Ishikawa (cell line): ENCODE data around the gene CST7.

Experiments
- CEBPB ChIP-seq: IDR thresholded peaks from 2 replicates; pipeline ENCODE4 v1.6.1; 2012
- CREB1 ChIP-seq: IDR thresholded peaks from 2 replicates; pipeline ENCODE4 v1.6.1; 2012; ENCODE audit warnings: low read depth
- EP300 ChIP-seq: IDR thresholded peaks from 2 replicates; pipeline ENCODE4 v1.6.1; 2012; ENCODE audit warnings: borderline replicate concordance
- FOXM1 ChIP-seq: IDR thresholded peaks from 2 replicates; pipeline ENCODE4 v1.6.1; 2012; ENCODE audit warnings: low read depth, borderline replicate concordance
- NFIC ChIP-seq: IDR thresholded peaks from 2 replicates; pipeline ENCODE4 v1.6.1; 2012
- RAD21 ChIP-seq: IDR thresholded peaks from 2 replicates; pipeline ENCODE4 v1.6.1; 2012; ENCODE audit warnings: low read depth
- TAF1 ChIP-seq: IDR thresholded peaks from 2 replicates; pipeline ENCODE4 v1.6.1; 2012; ENCODE audit warnings: low read depth, mild to moderate bottlenecking
- TCF12 ChIP-seq: IDR thresholded peaks from 2 replicates; pipeline ENCODE4 v1.6.1; 2012; ENCODE audit warnings: low read depth
- USF1 ChIP-seq: IDR thresholded peaks from 2 replicates; pipeline ENCODE4 v1.6.1; 2012
- YY1 ChIP-seq: IDR thresholded peaks from 2 replicates; pipeline ENCODE4 v1.6.1; 2012; ENCODE audit warnings: low read depth
- ZBTB7A ChIP-seq: IDR thresholded peaks from 2 replicates; pipeline ENCODE4 v1.6.1; 2012; ENCODE audit warnings: low read depth
- TF ChIP-seq, protein P1 (sequence below): IDR thresholded peaks from 2 replicates; pipeline ENCODE4 v1.6.1; 2012
- TF ChIP-seq, protein P2 (sequence below): IDR thresholded peaks from 2 replicates; pipeline ENCODE4 v1.6.1; 2012; ENCODE audit warnings: low read depth, mild to moderate bottlenecking

DNA sequence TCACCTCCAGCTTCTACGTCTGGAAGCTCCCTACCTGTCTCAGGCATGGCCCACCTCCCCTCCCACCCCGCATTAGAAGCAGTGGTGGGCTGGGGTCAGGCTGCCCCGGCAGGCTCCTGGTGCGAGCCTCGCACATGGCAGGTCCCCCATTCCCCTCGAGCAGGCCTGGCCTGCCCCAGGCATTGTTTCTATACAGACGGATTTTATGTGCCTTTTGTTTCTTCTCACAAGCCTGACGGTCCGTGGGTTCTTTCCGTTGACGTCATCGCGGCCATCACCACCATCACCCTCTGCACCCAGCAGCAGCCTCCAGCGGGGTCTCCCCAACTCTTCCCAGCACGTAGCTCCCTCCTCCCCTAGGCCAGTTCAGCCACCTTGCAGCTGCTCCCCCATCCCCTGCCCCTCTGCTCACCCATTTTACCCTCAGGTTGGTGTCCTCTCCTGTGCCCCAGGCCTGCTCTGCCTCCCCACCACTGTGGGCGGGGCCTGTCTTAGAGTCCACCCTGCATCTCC, 4.6 kb downstream of the CST7 start:
- TF ChIP-seq NFIC (no peak), EP300 (no peak), USF1 (no peak), TCF12 (no peak), CREB1 (no peak), FOXM1 (no peak), RAD21 (no peak), ZBTB7A (no peak), CEBPB (no peak), YY1 (no peak), TAF1 (no peak)
- TF ChIP-seq, protein P1, sequence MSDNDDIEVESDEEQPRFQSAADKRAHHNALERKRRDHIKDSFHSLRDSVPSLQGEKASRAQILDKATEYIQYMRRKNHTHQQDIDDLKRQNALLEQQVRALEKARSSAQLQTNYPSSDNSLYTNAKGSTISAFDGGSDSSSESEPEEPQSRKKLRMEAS = no peak
- TF ChIP-seq, protein P2, sequence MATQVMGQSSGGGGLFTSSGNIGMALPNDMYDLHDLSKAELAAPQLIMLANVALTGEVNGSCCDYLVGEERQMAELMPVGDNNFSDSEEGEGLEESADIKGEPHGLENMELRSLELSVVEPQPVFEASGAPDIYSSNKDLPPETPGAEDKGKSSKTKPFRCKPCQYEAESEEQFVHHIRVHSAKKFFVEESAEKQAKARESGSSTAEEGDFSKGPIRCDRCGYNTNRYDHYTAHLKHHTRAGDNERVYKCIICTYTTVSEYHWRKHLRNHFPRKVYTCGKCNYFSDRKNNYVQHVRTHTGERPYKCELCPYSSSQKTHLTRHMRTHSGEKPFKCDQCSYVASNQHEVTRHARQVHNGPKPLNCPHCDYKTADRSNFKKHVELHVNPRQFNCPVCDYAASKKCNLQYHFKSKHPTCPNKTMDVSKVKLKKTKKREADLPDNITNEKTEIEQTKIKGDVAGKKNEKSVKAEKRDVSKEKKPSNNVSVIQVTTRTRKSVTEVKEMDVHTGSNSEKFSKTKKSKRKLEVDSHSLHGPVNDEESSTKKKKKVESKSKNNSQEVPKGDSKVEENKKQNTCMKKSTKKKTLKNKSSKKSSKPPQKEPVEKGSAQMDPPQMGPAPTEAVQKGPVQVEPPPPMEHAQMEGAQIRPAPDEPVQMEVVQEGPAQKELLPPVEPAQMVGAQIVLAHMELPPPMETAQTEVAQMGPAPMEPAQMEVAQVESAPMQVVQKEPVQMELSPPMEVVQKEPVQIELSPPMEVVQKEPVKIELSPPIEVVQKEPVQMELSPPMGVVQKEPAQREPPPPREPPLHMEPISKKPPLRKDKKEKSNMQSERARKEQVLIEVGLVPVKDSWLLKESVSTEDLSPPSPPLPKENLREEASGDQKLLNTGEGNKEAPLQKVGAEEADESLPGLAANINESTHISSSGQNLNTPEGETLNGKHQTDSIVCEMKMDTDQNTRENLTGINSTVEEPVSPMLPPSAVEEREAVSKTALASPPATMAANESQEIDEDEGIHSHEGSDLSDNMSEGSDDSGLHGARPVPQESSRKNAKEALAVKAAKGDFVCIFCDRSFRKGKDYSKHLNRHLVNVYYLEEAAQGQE = no peak
